HFF-Myc (cell line): ENCODE data around the gene LRRC53.

Experiments used
- DNase-seq: peaks from one replicate; pipeline ENCODE4 v3.0.0-alpha.2; 2011; ENCODE audit warnings: low read depth; ENCODE audit errors: extremely low read depth
- H3K4me3 ChIP-seq: replicated peaks from 2 replicates; pipeline ENCODE4 v1.5.1; 2011; ENCODE audit warnings: low read depth, mild to moderate bottlenecking, control low read depth, low read length
- TF ChIP-seq, protein P1 (sequence below): IDR thresholded peaks from 2 replicates; pipeline ENCODE4 v1.5.1; 2012; ENCODE audit warnings: mild to moderate bottlenecking, low read depth, low read length, control low read depth; ENCODE audit errors: missing control alignments

LRRC53 gene

DNA sequence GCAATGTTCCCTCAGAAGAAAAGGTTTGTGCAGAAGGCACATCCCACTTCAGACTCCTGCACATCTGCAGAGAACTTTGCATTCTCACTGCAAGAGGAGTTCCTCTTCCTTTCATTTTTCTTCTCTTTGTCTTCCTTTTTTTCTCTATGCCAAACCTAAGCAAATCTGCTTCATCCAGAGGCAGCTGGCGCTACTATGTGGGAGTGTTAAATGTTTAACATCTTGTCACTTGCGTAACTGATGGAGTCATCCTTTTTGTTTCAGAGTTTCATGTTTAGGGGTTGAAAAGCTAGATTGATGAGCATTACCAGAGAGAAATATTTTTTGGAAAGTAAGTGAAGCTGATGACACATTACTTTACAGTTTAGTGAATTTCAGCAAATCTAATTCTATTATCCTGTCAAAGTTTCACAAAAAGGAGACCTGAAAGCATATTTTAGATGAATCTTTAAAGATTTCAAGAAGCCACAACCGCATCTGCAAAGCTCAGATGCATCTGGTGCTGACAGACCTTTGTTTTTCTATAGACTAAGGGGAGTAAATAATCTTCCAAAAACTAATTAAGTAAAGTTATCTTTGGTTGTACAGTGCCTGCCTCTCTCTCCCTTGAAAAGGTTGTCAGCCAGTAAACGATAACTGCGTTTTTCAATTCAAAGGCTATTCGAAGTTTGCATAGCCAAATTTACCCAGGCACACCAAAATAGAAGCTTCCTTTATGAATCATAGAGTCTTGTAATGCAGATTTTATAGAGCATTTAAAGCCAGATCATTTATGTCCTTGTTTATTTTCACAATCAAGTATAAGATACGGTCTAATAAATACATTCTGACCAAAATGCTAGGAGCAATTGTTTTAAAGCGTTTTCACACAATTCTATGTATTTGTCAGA lies 1.2 kb upstream of the LRRC53 start:
- no peak for DNase-seq
- no peak overlapping the region for H3K4me3 ChIP-seq
- TF ChIP-seq, protein P1, sequence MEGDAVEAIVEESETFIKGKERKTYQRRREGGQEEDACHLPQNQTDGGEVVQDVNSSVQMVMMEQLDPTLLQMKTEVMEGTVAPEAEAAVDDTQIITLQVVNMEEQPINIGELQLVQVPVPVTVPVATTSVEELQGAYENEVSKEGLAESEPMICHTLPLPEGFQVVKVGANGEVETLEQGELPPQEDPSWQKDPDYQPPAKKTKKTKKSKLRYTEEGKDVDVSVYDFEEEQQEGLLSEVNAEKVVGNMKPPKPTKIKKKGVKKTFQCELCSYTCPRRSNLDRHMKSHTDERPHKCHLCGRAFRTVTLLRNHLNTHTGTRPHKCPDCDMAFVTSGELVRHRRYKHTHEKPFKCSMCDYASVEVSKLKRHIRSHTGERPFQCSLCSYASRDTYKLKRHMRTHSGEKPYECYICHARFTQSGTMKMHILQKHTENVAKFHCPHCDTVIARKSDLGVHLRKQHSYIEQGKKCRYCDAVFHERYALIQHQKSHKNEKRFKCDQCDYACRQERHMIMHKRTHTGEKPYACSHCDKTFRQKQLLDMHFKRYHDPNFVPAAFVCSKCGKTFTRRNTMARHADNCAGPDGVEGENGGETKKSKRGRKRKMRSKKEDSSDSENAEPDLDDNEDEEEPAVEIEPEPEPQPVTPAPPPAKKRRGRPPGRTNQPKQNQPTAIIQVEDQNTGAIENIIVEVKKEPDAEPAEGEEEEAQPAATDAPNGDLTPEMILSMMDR, result no peak

DNA sequence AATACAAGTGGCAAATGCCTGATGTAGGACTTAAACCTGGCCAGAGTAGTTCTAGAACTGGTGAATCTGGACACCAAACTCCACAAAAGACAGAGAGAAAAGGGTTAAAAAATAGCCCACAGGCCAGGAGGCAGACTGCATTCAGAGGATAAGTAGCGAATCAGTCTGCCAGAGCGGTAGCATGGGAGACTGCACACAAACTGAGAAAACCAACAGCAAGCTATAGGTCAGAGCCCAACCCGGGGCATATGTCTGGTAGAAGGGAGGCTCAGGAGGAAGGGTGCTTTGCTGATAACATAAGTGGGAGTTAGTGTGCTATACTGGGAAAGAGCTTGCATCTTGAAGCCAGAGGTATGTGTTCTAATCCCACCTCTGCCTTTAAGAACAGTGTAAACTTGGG lies 4.0 kb downstream of the LRRC53 start:
- no peak overlapping the region for H3K4me3 ChIP-seq
- TF ChIP-seq, protein P1, result no peak
- no peak for DNase-seq

DNA sequence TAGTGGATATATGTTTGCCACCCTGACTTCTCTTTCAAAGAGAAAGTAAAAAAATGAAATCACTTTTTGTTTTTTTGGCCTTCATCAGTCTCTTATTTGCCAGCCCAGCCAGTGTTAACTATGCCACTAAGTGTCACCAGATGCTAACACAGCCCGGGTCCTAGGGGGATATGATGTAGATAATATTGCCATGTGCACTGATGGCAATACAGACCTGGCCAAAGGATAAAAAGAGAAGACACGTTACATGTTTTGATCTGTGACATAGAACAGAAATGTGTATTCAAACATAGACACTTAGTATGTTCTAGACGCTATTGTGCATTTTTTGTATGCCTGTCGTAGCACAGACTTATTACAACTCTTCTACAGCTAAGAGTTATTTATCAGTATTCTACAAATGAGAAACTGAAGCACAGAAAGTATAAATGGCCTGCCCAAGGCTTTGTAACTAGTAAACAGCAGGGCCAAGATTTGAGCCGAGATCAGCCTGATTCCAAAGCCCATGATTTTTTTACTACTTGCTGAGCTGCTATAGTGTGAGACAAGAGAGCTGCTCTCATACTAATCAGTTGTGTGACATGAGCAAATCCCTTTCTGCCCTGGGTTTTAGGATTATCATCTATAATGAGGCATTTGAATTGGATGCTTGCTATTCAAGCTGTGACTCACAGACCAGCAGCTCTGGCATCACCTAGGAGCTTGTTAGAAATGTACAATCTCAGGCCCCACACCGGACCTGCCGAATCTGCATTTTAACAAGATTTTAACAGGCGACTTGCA lies 6.3 kb downstream of the LRRC53 start:
- H3K4me3 ChIP-seq, result no peak overlapping the region
- no peak for DNase-seq
- TF ChIP-seq, protein P1, result no peak

DNA sequence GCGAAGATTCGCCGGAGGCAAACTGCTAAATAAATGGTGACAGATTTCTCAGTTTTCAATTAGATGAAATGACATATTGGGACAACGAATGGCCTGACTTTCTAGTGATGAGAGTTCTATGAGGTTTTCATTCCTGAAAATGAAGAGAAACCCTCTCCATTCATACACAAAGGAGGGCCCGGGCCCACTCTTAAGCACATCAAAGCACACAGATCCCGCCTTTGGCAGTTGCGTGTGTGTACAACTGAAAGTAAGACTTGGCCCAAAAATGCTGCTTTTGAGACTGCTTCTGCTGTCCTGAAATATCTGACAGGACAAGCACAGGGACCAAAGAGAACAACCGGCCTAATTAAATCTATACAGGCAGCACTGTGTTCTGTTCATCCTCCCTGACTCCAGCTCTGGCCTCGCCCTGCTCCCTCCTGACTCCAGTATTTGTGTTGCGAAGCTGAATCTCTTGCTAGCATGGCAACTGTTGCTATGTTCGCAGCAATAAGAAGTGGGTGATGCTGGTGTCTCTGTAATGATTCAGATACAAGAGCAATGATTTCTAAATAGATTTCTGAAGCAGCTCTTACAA lies 7.4 kb downstream of the LRRC53 start:
- H3K4me3 ChIP-seq, result no peak overlapping the region
- no peak for DNase-seq
- TF ChIP-seq, protein P1, result no peak

DNA sequence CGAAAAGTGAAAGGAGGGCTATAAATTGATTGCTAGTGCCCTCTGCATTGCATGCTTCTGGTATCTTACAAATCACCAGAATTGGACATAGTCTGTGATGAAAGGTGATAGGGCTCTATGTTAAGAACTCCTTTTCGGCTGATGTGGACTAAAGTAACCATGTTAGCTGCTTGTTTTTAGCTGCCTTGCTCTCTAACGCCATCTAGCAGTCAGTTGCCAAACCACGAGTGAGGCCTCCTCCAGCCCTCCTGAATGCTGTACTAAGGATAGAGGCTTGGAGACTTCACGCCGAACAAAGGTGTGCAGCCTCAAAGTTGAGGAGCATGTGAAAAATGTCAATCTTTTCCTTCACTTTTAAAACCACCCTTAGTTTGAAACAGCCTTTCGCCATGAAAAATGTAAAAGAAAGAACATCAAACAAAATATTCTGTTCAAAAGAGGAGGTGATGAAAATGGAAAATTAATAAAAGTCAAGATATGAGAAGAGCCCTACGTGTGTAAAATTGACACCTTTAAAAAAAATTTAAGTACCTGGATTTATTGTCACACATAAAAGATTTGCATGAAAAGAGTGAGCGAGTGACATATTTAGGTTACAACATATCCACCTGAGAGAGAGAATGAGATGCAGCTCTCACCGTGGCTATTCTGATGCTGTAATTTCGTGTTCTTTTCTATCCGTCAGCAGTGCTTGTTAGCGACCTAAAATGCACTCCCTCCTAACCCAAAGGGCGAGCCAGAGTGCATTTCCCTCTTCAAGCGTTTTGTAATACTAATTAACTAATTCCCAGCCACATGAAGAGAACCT lies 8.1 kb downstream of the LRRC53 start:
- H3K4me3 ChIP-seq, result no peak overlapping the region
- peak; percentile 27 for DNase-seq
- TF ChIP-seq, protein P1, result peak; percentile 81

DNA sequence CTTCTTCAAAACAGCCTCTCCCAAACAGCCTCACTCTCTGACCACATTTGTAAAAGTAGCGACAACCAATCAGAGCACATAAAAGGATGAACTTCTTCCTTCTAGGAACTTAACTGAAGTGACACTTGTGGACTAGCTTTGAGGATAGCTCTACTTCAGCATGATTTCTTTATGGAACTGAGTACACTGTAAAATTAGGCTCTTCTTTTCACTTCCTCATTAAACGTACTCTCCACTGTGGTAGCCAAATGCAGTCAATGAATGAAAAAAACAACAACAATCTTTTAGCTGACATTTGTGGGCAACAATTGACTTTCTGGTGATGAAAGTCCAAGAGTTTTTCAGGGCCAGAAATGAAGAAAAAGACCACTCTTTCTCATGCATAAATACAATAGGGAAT lies 9.6 kb downstream of the LRRC53 start:
- no peak overlapping the region for H3K4me3 ChIP-seq
- no peak for DNase-seq
- TF ChIP-seq, protein P1, result no peak
